Measurements from ENCODE around the gene KLHL42. TPM values are rescaled to one million over a fixed set of nuclear protein-coding genes. Genes with fewer than 3 reads are reported as not detected.

The KLHL42 gene
- 15.7 to 21.5 TPM (median 19.7 TPM) in 5 replicates for total RNA-seq (2022; extraction: Qiagen RNA extraction)

GRCh38 chr12:27779920-27780611 is at the start of gene KLHL42, which contains the start of gene MANSC4:
Gene KLHL42 (plus strand): TSS chr12:27780233. CDS start chr12:27780331, 98 bp downstream.
Gene MANSC4 (minus strand): TSS chr12:27780236. CDS start chr12:27771276, 8,960 bp downstream.

Other genes starting within 250 kb of the KLHL42 start
- gene REP15, start 83.8 kb upstream of the KLHL42 start, total RNA-seq (2022; extraction: Qiagen RNA extraction), result 0.18 to 0.63 TPM (median 0.35 TPM) in 5 replicates
- gene MRPS35, start 69.4 kb upstream of the KLHL42 start, total RNA-seq (2022; extraction: Qiagen RNA extraction), result 86.4 to 105 TPM (median 94.5 TPM) in 5 replicates
- gene MANSC4, start within 50 bp of the KLHL42 start, total RNA-seq (2022; extraction: Qiagen RNA extraction), result not detected in 5 replicates
- gene PTHLH, start 192.5 kb downstream of the KLHL42 start, total RNA-seq (2022; extraction: Qiagen RNA extraction), result 12.1 to 13.9 TPM (median 13.2 TPM) in 5 replicates